Inflammatory macrophage treated with lipopolysaccharide for 1 hour (primary cell): Measurements from ENCODE around the gene THAP3.

Experiments used
- DNase-seq, 2 donors: peaks; one replicate each; pipeline ENCODE4 v3.0.0-alpha.2; 2020 to 2022

Gene THAP3

DNA sequence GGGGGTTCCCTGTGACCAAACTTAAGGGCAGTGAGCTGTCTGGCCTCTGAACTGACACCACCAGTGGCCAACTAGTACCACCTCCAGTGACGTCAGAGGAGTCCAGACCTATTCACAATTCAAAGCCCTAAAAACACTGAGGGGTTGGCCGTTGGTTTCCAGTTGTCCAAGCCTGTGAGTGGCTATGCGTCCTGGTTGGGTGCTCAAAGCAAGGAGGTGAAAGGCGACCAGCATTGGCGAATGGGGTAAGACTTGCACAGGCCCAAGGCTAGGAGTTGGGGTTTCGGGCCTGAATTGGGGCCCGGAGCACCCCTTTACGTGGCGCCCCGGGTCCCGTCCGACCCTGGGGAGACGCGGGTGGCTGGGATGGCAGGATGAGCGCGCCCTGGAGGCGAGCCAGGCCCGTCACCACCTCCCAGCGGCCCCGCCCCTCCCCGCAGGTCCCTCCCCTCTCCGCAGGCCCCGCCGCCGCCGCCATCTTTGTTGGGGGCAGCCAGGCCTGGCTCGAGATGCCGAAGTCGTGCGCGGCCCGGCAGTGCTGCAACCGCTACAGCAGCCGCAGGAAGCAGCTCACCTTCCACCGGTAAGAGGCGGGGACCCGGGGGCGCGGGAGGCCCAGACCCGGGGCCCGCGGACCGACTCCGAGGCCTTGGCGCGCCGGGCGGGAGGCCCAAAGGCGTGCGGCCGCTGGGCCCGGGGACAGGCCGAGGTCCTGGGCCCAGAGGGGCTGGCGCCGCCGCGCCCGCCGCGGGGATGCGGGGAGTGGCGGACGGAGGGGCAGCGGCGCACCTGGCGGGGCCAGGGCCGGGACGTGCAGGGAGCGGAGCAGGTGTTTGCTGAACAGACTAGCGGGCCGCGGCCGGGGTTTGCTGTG, at the start of gene THAP3:
THAP3 (plus strand) TSS at position 159 of the 874 bp plus-strand sequence; CDS start at position 510, 351 bp downstream.
- DNase-seq, result peak; percentile 68 to 88

DNA sequence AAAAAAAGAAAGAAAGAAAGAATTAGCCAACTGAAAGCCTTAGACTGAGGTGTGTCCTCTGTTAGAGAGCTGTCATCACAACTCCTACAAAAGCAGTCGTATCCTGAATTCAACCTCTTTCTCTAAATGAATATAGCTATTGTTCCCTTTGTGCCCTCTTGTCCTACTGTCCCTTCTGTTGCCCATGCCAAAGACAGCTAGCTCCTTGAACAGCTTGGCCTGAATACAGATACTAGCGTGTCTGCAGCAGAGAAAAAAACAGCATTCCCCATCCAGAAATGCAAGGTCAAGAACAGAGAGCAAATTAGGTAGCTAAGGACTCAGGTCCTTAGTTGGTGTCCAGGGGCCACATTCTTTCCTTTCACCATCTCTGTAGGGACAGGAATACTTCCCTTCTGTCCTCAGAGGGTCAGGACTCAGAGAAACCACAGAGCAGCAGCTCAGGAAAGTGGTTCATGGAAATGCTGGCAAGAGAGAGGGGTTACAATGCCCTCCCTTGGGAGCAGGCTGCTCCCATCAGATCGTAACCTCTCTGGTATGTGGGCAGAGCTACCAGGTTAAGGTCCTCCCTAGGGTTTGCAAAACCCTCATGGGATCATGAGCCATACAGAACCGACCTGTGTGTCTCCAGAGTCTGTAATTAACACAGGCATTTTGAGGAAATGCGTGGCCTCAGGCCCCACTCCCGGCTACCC, 46.7 kb upstream of the THAP3 start:
- DNase-seq, result no peak

DNA sequence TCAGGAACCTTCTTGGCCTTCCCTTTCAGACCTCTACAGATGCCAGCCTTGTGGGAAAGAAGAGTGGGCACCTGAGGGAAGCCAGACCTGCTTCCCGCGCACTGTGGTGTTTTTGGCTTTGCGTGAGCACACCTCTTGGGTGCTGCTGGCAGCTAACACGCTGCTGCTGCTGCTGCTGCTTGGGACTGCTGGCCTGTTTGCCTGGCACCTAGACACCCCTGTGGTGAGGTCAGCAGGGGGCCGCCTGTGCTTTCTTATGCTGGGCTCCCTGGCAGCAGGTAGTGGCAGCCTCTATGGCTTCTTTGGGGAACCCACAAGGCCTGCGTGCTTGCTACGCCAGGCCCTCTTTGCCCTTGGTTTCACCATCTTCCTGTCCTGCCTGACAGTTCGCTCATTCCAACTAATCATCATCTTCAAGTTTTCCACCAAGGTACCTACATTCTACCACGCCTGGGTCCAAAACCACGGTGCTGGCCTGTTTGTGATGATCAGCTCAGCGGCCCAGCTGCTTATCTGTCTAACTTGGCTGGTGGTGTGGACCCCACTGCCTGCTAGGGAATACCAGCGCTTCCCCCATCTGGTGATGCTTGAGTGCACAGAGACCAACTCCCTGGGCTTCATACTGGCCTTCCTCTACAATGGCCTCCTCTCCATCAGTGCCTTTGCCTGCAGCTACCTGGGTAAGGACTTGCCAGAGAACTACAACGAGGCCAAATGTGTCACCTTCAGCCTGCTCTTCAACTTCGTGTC, 45.9 kb upstream of the THAP3 start:
- no peak for DNase-seq

DNA sequence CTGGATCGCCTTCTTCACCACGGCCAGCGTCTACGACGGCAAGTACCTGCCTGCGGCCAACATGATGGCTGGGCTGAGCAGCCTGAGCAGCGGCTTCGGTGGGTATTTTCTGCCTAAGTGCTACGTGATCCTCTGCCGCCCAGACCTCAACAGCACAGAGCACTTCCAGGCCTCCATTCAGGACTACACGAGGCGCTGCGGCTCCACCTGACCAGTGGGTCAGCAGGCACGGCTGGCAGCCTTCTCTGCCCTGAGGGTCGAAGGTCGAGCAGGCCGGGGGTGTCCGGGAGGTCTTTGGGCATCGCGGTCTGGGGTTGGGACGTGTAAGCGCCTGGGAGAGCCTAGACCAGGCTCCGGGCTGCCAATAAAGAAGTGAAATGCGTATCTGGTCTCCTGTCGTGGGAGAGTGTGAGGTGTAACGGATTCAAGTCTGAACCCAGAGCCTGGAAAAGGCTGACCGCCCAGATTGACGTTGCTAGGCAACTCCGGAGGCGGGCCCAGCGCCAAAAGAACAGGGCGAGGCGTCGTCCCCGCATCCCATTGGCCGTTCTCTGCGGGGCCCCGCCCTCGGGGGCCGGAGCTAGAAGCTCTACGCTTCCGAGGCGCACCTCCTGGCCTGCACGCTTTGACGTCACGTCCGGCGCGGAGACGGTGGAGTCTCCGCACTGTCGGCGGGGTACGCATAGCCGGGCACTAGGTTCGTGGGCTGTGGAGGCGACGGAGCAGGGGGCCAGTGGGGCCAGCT, 45.1 kb upstream of the THAP3 start, which contains the start of gene ZBTB48:
ZBTB48 (plus strand) TSS at position 621 of the 745 bp plus-strand sequence. CDS start 616 bp downstream, outside the sequence.
- DNase-seq, result peak; percentile 97 to 98

- peak; percentile 50 to 53 for DNase-seq
Observed at GRCh38 chr1:6580119-6580592, 44.5 kb upstream of the THAP3 start.

- DNase-seq, result peak in 1 of 2 donors; percentile 28
Observed at GRCh38 chr1:6580593-6581409, 43.9 kb upstream of the THAP3 start.

DNA sequence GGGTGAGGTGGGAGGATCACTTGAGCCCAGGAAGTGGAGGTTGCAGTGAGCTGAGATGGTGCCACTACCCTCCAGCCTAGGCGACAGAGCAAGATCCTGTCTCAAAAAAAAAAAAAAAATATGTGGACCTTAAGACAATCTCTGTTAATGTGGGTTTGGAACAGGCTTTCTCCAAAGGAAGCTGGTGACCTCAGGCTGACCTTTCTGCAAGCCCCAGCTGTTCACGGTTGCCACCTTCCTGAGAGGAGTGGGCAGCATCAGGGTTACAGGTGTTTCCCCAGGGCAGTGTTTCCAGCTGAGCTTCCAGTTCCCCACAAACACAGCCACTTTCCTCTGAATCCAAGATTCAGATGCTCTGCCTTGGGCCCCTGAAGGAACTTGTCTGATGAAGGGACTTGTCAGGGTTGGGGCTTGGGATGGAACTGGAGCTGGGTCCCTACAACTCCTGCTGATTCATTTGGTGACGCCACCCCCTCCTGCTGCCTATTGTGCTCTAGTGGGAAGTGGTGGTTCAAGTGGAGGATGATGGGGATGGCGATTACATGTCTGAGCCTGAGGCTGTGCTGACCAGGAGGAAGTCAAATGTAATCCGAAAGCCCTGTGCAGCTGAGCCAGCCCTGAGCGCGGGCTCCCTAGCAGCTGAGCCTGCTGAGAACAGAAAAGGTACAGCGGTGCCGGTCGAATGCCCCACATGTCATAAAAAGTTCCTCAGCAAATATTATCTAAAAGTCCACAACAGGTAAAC, 42.9 kb upstream of the THAP3 start:
- peak; percentile 76 to 87 for DNase-seq

DNA sequence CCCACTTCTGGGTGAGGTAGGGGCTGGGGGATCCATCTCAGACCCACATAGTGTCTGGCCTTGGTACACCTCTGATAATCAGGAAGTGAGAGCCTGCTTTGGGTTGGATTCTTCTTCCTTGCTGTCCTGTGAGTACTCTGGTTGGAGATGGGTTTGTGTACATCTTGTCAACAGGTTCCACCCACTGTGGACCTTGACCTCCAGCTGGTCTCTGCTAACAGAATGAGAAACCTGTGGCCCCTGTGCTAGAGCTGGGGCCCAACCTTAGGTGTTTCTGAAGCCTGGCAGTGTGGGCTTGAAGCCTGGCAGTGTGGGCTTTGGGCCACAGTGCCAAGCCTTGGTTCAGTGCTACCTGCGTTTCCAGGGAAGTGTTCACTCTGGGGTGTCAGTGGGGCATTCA, 42.3 kb upstream of the THAP3 start:
- no peak for DNase-seq

GRCh38 chr1:6584126-6585080, 40.3 kb upstream of the THAP3 start:
- DNase-seq, result peak in 1 of 2 donors; percentile 3

DNA sequence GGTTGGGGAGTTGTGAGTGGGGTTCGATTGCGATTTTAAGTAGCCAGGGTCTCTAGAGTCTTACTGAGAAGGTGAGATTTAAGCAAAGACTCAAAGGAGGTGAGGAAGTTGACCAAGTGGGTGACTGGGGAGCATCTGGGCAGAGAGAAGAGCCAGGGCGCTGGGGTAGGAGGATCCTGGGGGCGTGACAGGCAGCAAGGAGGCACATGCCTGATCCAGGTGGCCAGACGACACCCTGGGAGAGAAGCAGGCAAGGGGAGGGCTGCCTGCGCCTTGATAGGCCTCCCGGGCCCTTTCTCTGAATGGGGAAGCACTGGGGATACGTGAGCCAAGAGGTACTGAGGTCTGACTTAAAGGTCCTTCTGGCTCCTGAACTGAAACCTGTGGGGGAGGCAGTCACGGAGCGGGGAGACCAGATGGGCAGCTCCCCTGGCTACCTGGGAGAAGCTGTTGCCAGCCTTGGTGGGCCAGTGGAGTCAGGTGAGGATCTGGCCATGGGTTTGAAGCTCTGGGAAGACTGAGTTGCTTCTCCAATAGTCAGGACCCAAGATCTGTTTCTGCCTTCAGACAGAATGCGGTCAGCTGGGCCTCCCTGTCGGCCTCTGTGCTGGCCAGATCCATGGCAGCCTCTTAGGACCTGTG, 39.5 kb upstream of the THAP3 start:
- DNase-seq, result no peak

DNA sequence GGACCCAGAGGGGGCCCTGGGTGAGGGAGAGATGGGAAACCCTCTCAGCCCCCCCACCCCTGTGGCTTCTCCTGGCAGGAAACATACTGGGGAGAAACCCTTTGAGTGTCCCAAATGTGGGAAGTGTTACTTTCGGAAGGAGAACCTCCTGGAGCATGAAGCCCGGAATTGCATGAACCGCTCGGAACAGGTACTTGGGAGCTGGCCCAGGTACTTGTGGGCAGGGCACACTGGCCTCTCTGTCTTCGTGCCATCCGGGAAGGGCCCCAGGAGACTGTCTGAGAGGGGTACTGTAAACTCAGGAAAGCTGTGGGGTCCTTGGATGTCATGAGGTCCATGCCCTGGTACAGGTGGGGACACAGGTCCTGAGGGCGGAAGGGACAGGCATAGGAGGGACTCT, 38.8 kb upstream of the THAP3 start:
- no peak for DNase-seq

GRCh38 chr1:6586404-6586816, 38.3 kb upstream of the THAP3 start:
- DNase-seq, result no peak

- DNase-seq, result no peak
Observed at GRCh38 chr1:6587261-6588005, 37.2 kb upstream of the THAP3 start.

GRCh38 chr1:6588128-6588892, 36.4 kb upstream of the THAP3 start:
- no peak for DNase-seq

DNA sequence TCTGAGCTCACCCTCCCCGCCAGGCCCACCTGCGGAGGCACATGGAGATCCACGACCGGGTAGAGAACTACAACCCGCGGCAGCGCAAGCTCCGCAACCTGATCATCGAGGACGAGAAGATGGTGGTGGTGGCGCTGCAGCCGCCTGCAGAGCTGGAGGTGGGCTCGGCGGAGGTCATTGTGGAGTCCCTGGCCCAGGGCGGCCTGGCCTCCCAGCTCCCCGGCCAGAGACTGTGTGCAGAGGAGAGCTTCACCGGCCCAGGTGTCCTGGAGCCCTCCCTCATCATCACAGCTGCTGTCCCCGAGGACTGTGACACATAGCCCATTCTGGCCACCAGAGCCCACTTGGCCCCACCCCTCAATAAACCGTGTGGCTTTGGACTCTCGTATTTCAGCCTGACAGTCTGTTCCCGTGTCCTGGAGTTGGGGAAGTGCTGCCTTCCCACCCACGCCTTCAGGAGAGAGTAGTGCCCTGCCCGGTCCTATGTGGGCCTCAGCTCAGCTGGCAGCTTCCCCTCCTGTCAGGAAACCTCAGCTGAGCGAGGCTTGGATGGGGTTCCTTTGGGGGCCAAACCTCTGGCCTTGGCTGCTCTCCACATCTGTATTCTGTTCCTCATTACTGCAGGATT, 35.7 kb upstream of the THAP3 start:
- DNase-seq, result peak; percentile 65 to 80

DNA sequence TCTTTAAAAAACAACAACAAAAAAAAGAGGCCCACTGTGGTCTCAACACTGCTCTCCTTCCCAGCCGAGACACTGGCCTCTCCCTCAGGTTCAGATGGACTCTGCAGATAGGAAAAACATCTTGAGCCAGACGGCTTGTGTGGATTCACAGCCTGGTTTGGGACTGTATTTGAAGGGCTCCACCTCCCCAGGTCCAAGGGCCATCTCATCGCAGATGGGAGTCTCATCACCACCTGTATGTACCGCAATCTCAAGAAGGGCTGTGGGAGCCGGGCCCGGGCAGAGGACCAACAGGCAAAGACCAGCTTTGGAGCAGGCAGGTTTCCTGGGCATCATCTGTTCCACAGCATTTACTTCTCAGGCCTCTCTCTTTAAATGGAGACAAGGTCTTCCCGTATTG, 34.6 kb upstream of the THAP3 start:
- DNase-seq, result no peak

- peak in 1 of 2 donors; percentile 38 for DNase-seq
Observed at GRCh38 chr1:6591222-6591621, 33.4 kb upstream of the THAP3 start.
